Skin of body (tissue), 2 donors: ENCODE results near the gene DCAF8. TPM values are rescaled to one million over a fixed set of nuclear protein-coding genes. Genes with fewer than 3 reads are reported as not detected.
A peak's percentile ranks its signal among the peaks of the same experiment; 100 is the strongest.
"Not testable (repeated sequence)": the region's sequence is repeated elsewhere in the genome, so short reads cannot be mapped to it uniquely, and the experiment has no call there.

Experiments used
- DNase-seq: peaks from one replicate; lab custom pipeline; 2025; lab: John Stamatoyannopoulos, UW
- total RNA-seq: library from RNA; depleted of rRNA; stranded (reverse); fragments of >200 nt; gene quantifications from one replicate; pipeline ENCODE4 v1.2.3, GENCODE V29; 2014

Gene DCAF8
- total RNA-seq = 94.4 TPM

DNA sequence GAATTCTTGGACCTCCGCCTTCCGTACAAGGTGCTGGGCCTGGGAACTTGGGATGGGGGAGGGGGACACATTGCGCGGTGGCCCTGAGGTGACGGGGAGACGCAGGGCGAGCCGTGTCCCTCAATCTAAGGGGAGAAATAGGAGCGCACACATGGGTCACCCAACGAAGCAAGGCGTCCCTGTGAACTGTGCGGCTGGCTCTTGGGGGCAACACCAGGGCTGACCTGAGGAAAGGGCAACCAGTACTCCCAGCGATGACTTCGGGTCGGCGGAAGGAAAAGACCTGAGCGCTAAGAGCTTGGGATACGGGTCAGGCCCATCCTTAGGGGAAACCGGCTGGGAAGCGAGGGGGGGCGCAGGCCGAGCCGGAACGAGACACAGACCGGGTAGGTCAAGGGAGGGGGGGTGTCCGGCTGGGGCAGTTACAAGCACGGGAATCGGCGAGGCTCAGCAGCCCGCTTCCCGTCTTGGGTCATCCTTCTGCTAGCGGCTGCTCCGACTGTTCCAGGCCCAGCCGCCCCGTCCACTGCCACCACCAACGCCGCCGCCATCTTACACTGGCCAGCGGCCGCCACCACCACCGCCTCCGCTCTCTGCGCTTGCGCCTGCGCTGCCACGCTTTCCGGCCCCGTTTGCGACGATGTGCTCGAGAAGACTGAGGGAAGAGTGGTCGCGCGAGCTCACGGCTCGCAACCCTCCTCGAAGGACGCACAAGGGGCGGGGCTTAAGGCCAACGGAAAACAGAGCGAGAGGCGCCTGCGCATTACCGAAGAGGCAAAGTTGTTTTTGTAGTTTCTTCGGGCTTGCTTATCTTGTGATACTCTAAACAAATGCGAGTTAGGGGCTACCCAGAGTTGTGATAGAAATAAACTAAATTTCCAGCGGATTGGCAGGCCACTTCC, at the start of gene DCAF8:
Gene DCAF8, minus strand, starts transcription at position 657 of the 902 bp plus-strand sequence. CDS start 18,541 bp downstream, outside the sequence.
- peak; percentile 97 for DNase-seq

DNA sequence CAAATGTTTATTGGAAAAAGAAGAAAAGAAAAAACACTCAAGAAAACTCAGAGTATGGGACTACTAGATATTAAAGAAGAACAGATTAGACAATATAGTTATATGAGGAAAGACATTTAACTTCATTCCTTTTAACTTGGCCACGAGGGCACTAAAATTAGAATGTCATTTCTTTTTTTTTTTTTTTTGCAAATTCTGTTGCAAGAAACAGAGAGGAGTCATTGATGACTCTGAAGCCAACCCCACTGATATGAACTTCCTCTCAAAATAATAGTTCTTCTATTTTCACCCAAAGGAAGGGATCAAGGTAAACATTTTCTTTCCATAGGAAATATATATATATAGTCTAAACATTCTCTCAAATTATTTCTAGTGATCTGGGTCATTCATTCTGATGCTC, 47.2 kb upstream of the DCAF8 start:
- no peak for DNase-seq

DNA sequence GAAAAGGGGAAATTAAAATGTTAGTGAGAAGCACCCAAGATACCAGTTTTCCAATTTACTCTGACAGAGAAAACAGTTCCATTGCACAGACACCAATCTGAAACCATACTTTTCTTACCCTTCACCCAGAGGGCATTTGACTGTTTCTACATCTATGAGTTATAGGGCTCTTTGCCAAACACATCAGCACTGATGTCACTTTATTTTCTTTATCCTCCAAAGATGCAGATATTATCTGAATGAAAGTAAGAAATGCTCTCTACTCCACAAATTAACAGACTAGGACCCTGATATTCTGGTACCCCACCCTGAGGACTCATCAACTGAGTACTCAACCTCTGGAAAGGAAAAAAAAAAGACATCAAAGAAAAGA, 46.8 kb upstream of the DCAF8 start:
- DNase-seq = no peak

DNA sequence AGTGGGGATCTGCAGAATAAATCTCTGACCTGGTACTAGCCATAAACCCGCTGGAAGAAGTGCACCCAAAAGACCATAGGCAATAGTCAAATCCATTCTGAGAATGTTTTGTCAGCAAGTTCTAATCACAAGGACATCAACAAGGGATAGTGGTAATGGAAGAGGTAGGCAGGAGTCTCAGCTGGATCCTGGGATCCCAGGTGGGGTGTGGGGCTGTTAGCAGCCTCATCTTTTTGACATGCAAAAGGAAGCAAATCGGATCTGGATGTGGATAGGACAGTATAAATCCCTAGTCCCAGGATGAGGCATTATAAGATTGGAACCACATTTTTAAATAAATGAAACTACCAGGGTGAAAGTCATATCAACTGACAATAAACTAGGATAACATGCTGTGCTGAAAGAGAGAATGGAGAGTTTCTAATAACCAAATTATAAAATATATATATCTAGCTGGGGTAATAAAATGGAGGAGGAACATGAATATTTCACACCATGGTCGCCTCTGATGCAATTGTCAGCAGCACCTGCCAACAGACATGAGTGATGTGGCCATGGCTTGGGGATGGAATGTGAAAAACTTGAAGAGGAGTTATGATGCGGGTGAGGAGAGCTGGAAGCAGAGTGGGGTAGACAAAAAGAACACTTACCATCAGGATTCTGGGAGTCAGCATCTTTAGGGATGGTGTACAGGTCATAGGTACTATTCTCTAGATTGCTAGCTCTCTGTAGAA, 46.3 kb upstream of the DCAF8 start:
- DNase-seq = no peak

DNA sequence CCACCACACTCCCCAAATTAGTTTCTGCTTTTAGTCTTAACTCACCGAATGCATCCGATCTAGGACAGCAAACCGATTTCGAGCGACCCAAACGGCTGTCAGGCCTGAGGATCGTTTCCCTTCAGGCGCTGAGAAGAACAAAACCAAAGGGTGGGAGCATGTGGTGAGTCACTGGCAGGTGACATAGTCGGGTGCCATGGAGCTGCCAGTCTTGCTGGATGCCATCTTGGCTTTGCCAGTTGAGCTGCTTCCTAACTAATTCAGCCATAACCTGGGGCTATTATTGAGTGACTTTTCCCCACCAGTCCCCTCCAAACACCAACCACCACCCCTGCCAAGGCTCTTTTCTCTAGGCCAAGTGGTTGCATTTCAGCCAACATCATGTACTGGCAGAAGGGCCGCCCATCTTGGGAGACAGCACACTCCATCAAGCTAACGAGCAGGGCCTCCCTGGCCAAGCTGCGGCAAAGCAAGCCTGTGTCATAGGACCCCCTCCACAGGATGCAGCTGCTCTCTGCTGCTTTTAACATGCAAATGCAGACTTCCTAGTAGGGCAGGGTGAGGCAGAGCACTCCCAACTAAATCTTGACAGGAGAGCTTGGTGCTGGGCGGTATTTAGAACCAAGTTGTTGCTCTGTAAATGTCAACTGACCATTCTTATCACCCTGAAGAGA, 44.9 kb upstream of the DCAF8 start:
- no peak for DNase-seq

DNA sequence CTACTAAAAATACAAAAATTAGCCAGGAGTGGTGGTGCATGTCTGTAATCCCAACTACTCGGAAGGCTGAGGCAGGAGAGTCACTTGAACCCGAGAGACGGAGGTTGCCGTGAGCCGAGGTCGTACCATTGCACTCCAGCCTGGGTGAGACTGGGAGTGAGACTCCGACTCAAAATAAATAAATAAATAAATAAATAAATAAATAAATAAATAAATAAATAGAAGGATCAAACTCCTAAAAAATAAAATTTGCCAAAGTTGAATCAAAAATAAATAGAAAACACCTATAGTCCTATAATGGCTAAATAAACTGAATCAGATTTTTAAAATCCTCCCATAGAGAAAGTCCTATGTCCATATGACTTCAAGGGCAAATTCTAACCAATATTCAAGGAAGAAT, 37.8 kb upstream of the DCAF8 start:
- no peak for DNase-seq

DNA sequence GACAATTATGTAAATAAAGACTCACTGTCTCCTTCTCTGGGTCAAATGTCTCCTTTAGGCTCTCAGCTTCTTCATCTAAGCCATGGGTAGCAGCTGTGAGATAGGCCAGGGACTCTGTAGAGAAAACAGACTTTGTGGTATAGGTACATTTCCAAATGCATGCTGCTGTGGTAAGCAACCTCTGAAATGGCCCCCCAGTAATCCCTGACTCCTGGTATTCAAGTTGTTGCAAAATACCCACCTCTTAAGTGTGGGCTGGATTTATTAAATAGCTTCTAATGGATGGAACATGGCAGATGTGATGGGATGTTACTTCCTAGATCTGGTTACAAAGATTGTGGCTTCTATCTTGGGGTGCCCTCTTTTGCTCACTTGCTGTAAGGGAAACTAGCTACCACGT, 33.7 kb upstream of the DCAF8 start:
- DNase-seq = no peak

DNA sequence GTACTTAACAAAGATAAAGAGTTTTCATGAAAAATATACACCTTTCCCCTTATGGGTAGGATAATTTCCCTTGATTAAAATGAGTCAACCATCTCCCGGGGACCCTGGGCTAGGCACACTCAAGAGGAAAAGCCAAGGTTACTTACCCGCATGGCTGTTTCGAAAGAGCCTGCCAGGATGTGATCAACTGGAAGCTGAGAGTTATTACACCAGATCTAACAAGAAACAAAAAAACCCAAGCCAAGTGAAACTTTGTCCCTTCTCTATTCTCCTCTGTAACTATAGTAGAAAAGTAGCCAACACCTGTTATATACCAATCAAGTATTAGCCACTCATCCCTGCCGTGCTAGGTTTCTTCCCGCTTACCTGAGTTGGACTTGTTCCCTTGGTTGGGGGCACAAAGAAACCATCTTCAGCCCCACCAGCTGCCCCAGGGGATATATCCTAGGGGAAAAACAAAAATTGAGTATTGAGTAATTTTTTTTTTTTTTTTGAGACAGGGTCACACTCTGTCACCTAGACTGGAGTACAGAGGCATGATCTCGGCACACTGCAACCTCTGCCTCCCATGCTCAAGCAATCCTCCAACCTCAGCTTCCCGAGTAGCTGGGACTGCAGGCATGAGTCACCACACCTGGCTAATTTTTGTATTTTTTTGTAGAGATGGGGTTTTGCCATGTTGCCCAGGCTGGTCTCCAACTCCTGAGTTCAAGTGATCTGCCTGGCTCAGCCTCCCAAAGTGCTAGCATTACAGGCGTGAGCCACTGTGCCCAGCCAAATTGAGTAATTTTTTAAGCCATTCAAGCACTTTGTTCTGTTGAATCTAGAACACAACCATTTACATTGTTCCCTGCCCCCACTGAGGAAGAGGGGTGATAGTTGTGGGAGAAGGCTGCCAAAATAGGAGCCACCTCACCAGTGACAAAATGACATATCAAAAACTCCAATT, 30.9 kb upstream of the DCAF8 start:
- no peak for DNase-seq

DNA sequence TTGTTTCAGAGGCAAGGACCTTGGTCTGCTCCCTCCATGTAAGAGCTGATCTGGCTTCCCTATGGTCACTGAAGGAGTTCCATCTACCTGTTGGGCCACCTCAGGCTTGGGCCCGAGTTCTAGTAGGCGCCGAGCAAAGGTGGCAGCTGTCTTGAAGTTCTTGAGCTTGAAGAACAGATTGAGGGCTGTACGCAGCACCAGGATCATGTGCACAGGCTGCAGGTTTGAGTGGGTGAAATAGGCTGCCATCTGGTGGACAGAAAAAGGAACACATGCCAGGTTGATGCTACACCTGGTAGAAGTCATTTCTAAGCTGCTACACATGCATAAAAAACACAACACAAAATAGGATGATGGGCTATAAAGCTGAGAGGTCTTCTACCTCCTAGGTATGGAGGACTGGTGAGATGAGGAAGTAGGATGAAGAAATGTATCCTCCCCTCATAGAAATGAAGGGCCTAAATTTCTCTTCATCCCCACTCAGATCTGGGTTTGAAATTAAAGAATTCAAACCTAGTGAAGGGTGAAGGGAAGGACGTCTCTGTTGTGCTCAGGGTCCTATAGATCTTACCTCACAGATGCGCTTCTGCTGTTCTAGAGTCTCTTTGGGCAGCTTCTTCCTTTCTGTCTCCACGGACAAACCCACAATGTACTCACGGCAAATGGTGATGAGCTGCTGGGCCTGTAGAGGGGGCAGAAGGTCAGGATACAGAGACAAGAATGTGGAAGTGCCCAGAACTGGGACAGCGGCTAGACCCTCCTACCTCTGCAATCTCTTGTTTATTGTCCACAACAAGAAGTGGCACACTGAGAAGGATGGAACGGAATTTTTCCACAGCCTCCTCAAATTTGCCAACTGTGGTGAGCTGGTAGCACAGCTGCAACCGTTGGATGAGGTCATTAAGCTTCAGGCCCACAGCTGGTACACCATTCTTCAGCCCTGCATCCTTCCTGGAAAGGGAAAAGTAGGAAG, 29.2 kb upstream of the DCAF8 start:
- peak; percentile 52 for DNase-seq

DNA sequence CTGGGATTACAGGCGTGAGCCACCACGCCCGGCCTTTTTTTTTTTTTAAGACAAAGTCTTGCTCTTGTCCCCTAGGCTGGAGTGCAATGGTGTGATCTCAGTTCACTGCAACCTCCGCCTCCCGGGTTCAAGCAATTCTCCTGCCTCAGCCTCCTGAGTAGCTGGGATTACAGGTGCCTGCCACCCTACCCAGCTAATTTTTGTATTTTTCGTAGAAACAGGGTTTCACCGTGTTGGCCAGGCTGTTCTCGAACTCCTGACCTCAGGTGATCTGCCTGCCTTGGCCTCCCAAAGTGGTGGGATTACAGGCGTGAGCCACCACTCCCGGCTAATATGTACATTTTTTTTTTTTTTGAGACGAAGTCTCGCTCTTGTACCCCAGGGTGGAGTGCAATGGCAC, 25.4 kb upstream of the DCAF8 start:
- not testable (repeated sequence) for DNase-seq

DNA sequence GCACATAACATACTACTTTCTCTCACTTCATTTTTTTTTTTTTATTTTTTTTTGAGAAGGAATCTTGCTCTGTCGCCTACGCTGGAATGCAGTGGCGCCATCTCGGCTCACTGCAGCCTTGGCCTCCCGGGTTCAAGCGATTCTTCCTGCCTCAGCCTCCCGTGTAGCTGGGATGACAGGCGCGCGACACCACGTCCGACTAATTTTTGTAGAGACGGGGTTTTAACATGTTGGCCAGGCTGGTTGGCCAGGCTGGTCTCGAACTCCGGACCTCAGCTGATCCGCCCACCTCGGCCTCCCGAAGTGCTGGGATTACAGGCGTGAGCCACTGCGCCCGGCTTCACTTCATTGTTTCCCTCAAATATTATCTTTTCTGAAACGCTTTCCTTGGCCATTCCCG, 23.2 kb upstream of the DCAF8 start:
- no peak for DNase-seq

DNA sequence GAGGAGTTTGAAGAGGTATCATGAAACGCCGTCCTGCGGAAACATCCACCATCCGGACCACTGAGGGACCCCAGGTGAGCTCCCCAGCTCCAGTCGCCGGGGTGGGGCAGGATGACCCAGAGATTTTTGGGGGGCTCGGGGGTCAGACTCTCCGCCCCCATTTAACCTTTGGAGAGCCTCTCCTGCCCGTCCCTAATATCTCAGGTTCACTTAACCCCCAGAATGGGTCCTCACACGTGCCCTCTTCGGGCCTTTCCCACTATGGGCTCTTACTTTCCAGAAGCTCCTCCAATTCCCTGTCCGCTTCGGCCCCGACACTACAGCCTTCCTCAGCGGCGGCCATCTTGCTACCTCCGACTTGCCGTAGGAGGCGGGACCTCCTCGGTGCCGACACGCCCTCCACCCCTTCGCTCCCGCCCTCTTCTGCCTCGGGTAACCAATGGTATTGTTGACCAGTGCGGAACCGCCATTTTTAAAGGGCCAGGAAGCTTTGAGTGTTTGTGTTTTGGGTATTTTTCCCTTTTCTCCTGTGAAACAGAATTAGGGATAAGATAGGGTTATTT, 22.5 kb upstream of the DCAF8 start, which contains the start of gene PEX19:
Gene PEX19, minus strand, starts transcription at position 352 of the 563 bp plus-strand sequence. Its CDS starts 9 bp downstream, at position 343.
- DNase-seq = peak; percentile 85

DNA sequence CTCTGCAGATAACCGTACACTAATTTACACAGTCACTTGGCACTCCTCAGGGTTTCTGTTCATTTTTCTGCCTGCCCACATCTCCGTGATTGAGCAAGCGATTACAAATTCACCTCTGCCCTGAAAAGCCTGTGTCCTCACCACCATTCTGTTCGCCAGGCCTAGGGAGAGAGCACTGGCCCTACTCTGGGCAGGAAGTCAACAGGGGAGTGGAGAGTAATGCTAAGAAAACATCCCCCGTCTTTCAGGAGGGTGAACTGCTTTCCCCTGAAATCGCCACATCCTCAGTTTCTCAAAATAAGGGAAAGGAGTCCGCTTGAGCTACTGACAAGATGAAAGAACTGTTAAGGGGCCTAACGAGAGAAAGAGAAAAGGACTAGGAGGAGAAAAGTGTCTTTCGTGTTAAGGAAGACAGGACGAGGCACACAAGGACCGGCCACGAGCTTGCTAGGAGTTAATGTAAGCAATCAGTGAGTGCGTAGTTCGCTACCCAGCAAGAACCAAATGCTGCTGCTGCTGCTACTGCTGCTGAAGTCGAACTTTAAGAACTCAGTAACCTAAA, 22.0 kb upstream of the DCAF8 start:
- peak; percentile 24 for DNase-seq

DNA sequence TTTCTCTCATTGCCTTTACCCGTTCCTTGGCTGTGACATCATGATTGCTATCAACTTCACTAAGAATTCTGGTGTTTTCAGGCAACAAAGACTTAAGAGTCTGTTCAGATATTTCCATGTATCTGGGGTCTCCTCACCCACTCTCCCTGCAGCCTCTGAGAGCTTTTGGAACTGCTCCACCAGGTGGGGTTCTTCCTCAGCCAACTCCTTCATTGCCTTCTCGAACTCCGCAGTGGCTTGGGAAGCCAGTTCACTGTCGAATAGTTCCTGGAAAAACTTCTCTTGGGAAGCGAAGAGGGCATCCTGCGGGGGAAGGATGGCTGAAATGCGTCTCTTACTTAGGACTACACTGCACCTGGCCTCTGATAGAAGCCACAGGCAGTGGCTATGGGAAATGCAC, 20.5 kb upstream of the DCAF8 start:
- DNase-seq = no peak

DNA sequence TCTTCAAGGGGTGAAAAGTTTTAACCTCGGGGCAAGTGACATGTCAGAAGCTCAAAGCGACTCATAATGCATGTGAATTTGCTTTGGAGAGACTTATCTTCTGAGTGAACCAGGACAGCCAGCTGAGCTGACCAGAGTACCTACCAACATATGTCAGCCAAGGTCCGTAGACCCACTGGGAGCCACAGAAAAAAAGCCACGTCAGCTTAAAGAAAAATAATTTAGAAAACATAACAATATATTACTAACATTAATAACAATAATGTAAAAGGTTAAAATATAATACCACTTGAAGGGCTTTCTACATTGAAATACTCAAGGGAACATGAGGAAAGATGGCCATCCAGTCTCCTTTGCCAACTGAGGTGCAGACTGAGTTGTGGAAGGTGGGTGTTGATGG, 15.6 kb upstream of the DCAF8 start:
- DNase-seq = no peak

DNA sequence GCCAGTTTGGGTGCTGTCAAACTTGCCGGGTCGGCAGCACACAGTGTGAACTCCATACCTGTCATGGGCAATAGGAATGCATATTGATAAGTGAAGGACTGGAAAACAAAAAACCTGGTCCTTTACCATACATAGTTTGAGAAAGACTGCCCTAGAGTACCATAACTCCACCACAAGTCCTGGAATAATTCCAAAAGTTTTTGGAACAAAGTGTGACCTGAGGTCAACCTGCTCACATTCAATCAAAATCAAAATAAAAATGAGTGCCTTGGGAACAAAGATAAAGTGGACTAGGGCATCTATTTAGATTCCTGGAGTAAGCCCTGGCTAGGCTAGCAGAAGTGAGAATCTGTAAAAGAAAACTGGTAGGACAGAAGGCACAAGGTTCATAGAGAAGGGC, 15.0 kb upstream of the DCAF8 start:
- DNase-seq = no peak

DNA sequence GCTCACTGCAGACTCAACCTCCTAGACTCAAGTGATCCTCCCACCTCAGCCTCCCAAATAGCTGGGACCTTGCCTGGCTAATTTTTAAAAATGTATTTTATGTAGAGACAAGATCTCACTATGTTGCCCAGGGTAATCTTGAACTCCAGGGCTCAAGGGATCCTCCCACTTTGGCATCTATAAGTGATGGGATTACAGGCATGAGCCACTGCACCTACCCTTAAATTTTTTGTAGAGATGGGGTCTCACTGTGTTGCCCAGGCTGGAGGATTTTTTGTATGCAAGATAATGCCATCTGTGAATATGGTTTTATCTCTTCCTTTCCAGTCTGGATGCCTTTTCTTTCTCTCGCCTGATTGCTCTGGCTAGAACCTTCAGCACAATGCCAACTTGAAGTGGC, 8.7 kb upstream of the DCAF8 start:
- no peak for DNase-seq

DNA sequence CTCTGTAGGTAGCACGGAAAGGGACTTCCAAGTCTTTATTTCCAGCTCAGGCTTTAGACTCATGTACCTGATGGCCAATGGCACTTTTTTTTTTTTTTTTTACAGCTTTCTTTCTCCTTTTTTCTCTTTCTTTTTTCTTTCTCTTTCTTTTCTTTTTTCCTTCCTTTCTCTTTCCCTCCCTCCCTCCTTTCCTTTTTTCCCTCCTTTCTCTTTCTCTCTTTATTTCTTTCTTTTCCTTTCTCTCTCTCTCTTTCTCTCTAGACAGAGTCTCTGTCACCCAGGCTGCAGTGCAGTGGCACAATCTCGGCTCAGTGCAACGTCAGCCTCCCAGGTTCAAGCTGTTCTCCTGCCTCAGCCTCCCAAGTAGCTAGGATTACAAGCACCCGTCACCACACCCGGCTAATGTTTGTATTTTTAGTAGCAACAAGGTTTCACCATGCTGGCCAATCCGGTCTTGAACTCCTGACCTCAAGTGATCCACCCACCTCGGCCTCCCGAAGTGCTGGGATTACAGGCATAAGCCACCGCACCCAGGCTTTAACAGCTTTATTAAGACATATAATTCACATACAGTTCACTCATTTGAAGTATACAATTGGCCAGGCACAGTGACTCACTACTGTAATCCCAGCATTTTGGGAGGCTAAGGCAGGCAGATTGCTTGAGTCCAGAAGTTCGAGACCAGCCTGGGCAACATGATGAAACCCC, 5.1 kb upstream of the DCAF8 start:
- DNase-seq = no peak
